Body of pancreas (tissue), 4 donors: ENCODE results near the gene MAP2.

Experiments
- POLR2A ChIP-seq, 3 donors: fragments of 450-650 bp; IDR thresholded peaks; one replicate each; pipeline ENCODE4 v1.6.1; 2016; ENCODE audit warnings: antibody characterized with exemption in 3 of 3, mild to moderate bottlenecking in 2 of 3
- TF ChIP-seq, protein P1 (sequence below), 7 experiments: fragments of 450-650 bp in 4 of 7; fragments of 200-600 bp in 3 of 7; sonication (generic) in 3 of 7; IDR thresholded peaks; one replicate each; pipeline ENCODE4 v1.5.1; 2016 to 2019; ENCODE audit warnings: antibody characterized with exemption in 7 of 7

DNA sequence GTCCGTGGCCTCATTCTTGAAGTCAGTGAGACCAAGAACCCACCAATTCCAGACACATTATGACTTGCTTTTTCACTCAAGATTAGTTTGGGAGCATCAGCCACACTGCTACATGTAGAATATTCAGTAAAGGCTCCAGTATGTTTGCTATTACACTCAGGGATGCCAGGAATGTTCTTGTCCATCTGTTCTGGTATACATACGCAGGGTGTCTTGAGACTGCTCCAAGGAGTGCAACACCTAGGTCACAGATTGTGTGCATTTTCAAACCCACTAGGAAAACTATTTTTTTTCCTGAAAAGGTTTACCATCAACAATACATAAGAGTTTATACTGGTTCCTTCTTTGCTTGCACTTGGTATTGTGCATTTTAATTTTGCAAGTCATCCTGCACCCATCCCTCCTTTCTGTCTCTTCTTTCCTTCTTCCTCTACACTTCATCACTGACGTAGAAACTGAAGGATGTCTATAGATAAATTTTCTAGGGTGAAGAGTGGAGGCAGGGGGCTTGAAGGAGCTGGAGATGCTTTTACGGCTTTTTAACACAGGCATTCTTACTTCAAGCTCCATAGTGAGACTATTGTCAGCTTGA lies 35.3 kb upstream of the MAP2 start:
- no peak for TF ChIP-seq POLR2A (IDR thresholded peaks at IDR 0.05)
- TF ChIP-seq, protein P1, sequence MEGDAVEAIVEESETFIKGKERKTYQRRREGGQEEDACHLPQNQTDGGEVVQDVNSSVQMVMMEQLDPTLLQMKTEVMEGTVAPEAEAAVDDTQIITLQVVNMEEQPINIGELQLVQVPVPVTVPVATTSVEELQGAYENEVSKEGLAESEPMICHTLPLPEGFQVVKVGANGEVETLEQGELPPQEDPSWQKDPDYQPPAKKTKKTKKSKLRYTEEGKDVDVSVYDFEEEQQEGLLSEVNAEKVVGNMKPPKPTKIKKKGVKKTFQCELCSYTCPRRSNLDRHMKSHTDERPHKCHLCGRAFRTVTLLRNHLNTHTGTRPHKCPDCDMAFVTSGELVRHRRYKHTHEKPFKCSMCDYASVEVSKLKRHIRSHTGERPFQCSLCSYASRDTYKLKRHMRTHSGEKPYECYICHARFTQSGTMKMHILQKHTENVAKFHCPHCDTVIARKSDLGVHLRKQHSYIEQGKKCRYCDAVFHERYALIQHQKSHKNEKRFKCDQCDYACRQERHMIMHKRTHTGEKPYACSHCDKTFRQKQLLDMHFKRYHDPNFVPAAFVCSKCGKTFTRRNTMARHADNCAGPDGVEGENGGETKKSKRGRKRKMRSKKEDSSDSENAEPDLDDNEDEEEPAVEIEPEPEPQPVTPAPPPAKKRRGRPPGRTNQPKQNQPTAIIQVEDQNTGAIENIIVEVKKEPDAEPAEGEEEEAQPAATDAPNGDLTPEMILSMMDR (IDR thresholded peaks at IDR 0.05): no peak
